ENCODE data around the gene TMEM45A.

DNA sequence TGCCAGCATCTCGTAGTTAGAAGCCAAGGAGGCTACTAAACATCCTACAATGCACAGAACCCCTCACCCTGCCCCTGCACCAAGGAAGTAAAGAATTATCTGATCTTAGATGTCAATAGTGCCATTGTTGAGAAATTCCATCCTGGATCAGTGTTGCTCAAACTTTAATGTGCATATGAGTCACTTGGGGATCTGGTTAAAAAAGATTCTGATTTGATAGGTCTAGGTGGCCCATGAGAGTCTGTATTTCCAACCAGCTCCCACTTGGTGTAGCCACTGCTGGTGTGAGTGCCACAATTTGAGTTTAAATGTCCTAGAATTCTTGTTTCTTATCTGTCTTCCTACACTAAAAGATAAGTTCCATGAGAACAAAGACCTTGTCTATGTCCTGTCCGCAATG is 43.7 kb downstream of the TMEM45A start:
- no peak for TF ChIP-seq POLR2A (IDR thresholded peaks at IDR 0.05)
- TF ChIP-seq, protein P1, sequence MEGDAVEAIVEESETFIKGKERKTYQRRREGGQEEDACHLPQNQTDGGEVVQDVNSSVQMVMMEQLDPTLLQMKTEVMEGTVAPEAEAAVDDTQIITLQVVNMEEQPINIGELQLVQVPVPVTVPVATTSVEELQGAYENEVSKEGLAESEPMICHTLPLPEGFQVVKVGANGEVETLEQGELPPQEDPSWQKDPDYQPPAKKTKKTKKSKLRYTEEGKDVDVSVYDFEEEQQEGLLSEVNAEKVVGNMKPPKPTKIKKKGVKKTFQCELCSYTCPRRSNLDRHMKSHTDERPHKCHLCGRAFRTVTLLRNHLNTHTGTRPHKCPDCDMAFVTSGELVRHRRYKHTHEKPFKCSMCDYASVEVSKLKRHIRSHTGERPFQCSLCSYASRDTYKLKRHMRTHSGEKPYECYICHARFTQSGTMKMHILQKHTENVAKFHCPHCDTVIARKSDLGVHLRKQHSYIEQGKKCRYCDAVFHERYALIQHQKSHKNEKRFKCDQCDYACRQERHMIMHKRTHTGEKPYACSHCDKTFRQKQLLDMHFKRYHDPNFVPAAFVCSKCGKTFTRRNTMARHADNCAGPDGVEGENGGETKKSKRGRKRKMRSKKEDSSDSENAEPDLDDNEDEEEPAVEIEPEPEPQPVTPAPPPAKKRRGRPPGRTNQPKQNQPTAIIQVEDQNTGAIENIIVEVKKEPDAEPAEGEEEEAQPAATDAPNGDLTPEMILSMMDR (IDR thresholded peaks at IDR 0.05 in 4 of 5, conservative IDR thresholded peaks at IDR 0.05 in 1 of 5), result no peak
